Esophagus squamous epithelium (tissue), 4 donors: Measurements from ENCODE around the gene SLC2A13.

Experiments used
- POLR2A ChIP-seq, 4 donors: fragments of 450-650 bp; IDR thresholded peaks; one replicate each; pipeline ENCODE4 v1.6.1; 2017; ENCODE audit warnings: antibody characterized with exemption in 4 of 4, mild to moderate bottlenecking in 4 of 4, moderate library complexity in 3 of 4
- TF ChIP-seq, protein P1 (sequence below), 6 experiments: fragments of 450-650 bp in 4 of 6; fragments of 200-600 bp in 2 of 6; sonication (generic) in 2 of 6; IDR thresholded peaks; one replicate each; pipeline ENCODE4 v1.5.1; 2016 to 2019; ENCODE audit warnings: antibody characterized with exemption in 6 of 6, mild to moderate bottlenecking in 4 of 6, moderate library complexity in 4 of 6

DNA sequence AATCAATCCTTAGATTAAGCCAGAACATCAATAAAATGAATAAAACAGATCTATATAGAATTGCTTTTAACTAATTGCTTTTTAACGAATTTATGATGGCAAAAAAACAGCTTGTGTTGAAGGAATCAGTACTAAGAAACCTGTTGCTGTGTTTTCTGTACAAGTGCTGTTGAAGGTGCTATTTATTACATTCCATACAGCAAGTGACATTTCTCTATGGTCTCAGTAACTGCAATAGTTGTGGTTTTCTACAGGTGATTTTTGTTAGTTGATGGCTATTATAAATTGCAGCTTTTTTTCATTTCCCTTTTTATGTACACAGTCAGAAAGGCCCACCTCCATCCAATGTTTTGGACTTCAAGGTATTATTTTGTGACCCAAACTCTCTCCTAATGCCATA lies 56.6 kb downstream of the SLC2A13 start:
- TF ChIP-seq, protein P1, sequence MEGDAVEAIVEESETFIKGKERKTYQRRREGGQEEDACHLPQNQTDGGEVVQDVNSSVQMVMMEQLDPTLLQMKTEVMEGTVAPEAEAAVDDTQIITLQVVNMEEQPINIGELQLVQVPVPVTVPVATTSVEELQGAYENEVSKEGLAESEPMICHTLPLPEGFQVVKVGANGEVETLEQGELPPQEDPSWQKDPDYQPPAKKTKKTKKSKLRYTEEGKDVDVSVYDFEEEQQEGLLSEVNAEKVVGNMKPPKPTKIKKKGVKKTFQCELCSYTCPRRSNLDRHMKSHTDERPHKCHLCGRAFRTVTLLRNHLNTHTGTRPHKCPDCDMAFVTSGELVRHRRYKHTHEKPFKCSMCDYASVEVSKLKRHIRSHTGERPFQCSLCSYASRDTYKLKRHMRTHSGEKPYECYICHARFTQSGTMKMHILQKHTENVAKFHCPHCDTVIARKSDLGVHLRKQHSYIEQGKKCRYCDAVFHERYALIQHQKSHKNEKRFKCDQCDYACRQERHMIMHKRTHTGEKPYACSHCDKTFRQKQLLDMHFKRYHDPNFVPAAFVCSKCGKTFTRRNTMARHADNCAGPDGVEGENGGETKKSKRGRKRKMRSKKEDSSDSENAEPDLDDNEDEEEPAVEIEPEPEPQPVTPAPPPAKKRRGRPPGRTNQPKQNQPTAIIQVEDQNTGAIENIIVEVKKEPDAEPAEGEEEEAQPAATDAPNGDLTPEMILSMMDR (IDR thresholded peaks at IDR 0.05): no peak
- no peak for TF ChIP-seq POLR2A (IDR thresholded peaks at IDR 0.05)
